Esophagus squamous epithelium (tissue), 5 donors: ENCODE data around the gene DEPDC5. TPM values are rescaled to one million over a fixed set of nuclear protein-coding genes. Genes with fewer than 3 reads are reported as not detected.

Experiments used
- DNase-seq: peaks from one replicate; lab custom pipeline; 2025; lab: John Stamatoyannopoulos, UW
- H3K27ac ChIP-seq, 4 donors: fragments of 200-600 bp; sonication (generic); one replicate each; pipeline ENCODE4 v1.5.1; 2016 to 2019; ENCODE audit warnings: mild to moderate bottlenecking in 1 of 4
- H3K27me3 ChIP-seq, 4 donors: fragments of 200-600 bp; sonication (generic); 1 replicate in 3 of 4; 2 replicates in 1 of 4; pipeline versions ENCODE4 v1.5.1 to v1.6.0; 2017 to 2021; ENCODE audit warnings: antibody characterized with exemption in 1 of 4
- H3K36me3 ChIP-seq, 3 donors: fragments of 200-600 bp; sonication (generic); one replicate each; pipeline ENCODE4 v1.5.1; 2016 to 2019
- H3K4me1 ChIP-seq, 3 donors: fragments of 200-600 bp; sonication (generic); one replicate each; pipeline ENCODE4 v1.5.1; 2017 to 2019
- H3K4me3 ChIP-seq, 4 donors: fragments of 200-600 bp; sonication (generic); 1 replicate in 3 of 4; 2 replicates in 1 of 4; pipeline ENCODE4 v1.5.1; 2016 to 2019; ENCODE audit warnings: mild to moderate bottlenecking in 2 of 4, moderate library complexity in 1 of 4
- H3K9me3 ChIP-seq, 3 donors: fragments of 200-600 bp; sonication (generic); one replicate each; pipeline ENCODE4 v1.5.1; 2016 to 2019
- CTCF ChIP-seq, 6 experiments: fragments of 450-650 bp in 4 of 6; fragments of 200-600 bp in 2 of 6; sonication (generic) in 2 of 6; IDR thresholded peaks; one replicate each; pipeline ENCODE4 v1.5.1; 2016 to 2019; ENCODE audit warnings: antibody characterized with exemption in 6 of 6, mild to moderate bottlenecking in 4 of 6, moderate library complexity in 4 of 6
- POLR2A ChIP-seq, 4 donors: fragments of 450-650 bp; IDR thresholded peaks; one replicate each; pipeline ENCODE4 v1.6.1; 2017; ENCODE audit warnings: antibody characterized with exemption in 4 of 4, mild to moderate bottlenecking in 4 of 4, moderate library complexity in 3 of 4
- WGBS, 2 donors: methylation state at CpG; one replicate each; pipeline ENCODE4 v1.1.5; 2018; 5-methylcytosine and 5-hydroxymethylcytosine counted together
- intact Hi-C: fragments of 100-400 bp; cut with DNase I; formaldehyde crosslinking; loops from one replicate; pipeline ENCODE4 v1.15.0; 2022
- total RNA-seq, 4 donors: library from RNA; depleted of rRNA; stranded (reverse); fragments of >200 nt; gene quantifications; one replicate each; pipeline ENCODE4 v1.1.0, GENCODE V29; 2016
- donor health status: DM: yes; HTN: yes; CAD: no.

The DEPDC5 gene
- total RNA-seq, 4 donors from 2014 or later: 9.0 to 22.5 (median 15.0) TPM

DNA sequence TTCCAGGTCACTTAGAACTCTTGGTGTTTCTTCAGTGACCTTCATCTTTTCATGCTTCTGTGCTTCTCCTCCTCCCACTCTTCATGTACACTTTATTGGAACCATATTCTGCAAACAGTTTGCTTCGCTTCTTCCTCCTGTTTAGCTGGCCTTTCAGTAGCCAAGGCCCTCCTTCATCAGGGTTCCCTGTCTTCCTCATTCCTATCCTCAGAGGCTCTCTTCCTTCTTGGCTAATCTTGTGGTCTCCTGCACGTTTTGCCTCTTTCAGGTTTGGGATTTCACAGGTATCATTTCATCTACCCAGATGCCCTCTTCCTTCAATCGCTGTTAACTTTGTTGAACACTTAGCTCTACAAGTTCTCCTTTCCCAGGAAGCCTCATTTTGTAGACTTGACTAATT, 66.8 kb downstream of the DEPDC5 start:
- Histone ChIP-seq H3K27ac (no peak overlapping the region), H3K9me3 (no peaks in the 10 kb centered on the region), H3K4me3 (no peak overlapping the region), H3K27me3 (no peaks in the 10 kb centered on the region), H3K36me3 (peaks cover 18 to 98% (median 65%) of the 10 kb centered on the region in 3 donors), H3K4me1 (peaks cover 0 to 2% (median 0%) of the 10 kb centered on the region in 3 donors)
- intact Hi-C loops: no loop called here
- 81 to 84% methylated on average over 3 of the region's 3 CpGs for WGBS, 2 donors
- TF ChIP-seq POLR2A (IDR thresholded peaks at IDR 0.05) (no peak), CTCF (IDR thresholded peaks at IDR 0.05) (no peak)
- DNase-seq: no peak

DNA sequence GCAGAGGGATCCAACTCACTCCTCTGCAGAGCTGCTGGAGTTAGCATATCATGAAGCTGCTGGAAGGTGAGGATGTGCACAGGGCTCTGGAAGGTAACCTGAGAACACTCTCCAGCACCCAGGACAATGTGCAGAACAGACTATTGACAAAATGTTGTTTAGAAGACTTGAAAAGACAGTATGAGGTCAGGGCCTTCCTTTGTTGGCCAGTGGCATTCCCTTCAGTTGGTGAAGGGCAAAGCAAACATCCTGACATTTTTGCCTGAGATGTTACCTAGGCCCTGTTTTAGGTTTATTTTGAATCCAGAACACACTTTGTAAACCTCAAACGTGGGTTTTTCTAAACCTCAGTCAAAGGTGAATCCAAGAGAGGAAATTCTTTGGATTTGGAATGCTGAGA, 67.8 kb downstream of the DEPDC5 start:
- H3K27me3 ChIP-seq: no peaks in the 10 kb centered on the region
- H3K36me3 ChIP-seq: peaks cover 14 to 94% (median 57%) of the 10 kb centered on the region in 3 donors
- peaks cover 0 to 11% (median 0%) of the 10 kb centered on the region in 3 donors for H3K4me1 ChIP-seq
- no peaks in the 10 kb centered on the region for H3K9me3 ChIP-seq
- no peak for DNase-seq
- no peak overlapping the region for H3K27ac ChIP-seq
- H3K4me3 ChIP-seq: no peak overlapping the region
- intact Hi-C loops: no loop called here
- TF ChIP-seq POLR2A (IDR thresholded peaks at IDR 0.05): no peak
- TF ChIP-seq CTCF (IDR thresholded peaks at IDR 0.05): no peak
- 50 to 71% methylated on average over 1 of the region's 1 CpG for WGBS, 2 donors

GRCh38 chr22:31822523-31822922, 68.7 kb downstream of the DEPDC5 start:
- H3K27me3 ChIP-seq: no peaks in the 10 kb centered on the region
- 89 to 100% methylated on average over 3 to 4 of the region's 4 CpGs for WGBS, 2 donors
- H3K27ac ChIP-seq: no peak overlapping the region
- TF ChIP-seq POLR2A (IDR thresholded peaks at IDR 0.05) (no peak), CTCF (IDR thresholded peaks at IDR 0.05) (no peak)
- no peaks in the 10 kb centered on the region for H3K9me3 ChIP-seq
- intact Hi-C loops: no loop called here
- no peak for DNase-seq
- peaks cover 14 to 94% (median 51%) of the 10 kb centered on the region in 3 donors for H3K36me3 ChIP-seq
- H3K4me1 ChIP-seq: peaks cover 0 to 16% (median 0%) of the 10 kb centered on the region in 3 donors
- H3K4me3 ChIP-seq: no peak overlapping the region

- DNase-seq: no peak
- intact Hi-C loops: no loop called here
- TF ChIP-seq POLR2A (IDR thresholded peaks at IDR 0.05) (no peak), CTCF (IDR thresholded peaks at IDR 0.05) (no peak)
- Histone ChIP-seq H3K27me3 (no peaks in the 10 kb centered on the region), H3K4me3 (no peak overlapping the region), H3K9me3 (no peaks in the 10 kb centered on the region), H3K27ac (no peak overlapping the region), H3K4me1 (peaks cover 8 to 32% (median 9%) of the 10 kb centered on the region in 3 donors), H3K36me3 (peaks cover 14 to 84% (median 26%) of the 10 kb centered on the region in 3 donors)
- WGBS, 2 donors: 84 to 90% methylated on average over 2 of the region's 2 CpGs
Observed at GRCh38 chr22:31825513-31825912, 71.7 kb downstream of the DEPDC5 start.

DNA sequence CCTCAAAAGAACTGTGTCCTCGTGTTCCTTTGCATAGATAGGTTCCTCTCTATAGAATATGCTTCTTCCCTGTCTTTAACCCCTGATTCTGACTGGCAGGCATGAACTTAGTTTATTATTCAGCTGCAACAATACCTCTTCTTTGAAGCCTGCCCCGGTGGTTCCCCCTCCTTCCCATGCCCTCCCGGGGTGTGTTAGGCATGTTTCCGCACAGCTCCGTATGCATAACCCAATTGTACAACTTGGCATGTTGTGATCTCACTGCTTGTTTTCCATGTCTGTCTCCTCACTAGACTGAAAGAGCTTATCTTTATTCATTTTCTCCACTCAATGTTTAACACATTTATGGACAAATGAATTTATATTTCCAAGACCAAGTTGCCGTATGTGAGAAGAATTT, 72.6 kb downstream of the DEPDC5 start:
- Histone ChIP-seq H3K4me3 (no peak overlapping the region), H3K4me1 (peaks cover 8 to 39% (median 9%) of the 10 kb centered on the region in 3 donors), H3K27me3 (no peaks in the 10 kb centered on the region), H3K9me3 (no peaks in the 10 kb centered on the region), H3K27ac (peak overlapping the region in 1 of 4 donors; percentile 0), H3K36me3 (peaks cover 11 to 78% (median 16%) of the 10 kb centered on the region in 3 donors)
- intact Hi-C loops: no loop called here
- TF ChIP-seq POLR2A (IDR thresholded peaks at IDR 0.05) (no peak), CTCF (IDR thresholded peaks at IDR 0.05) (no peak)
- WGBS, 2 donors: 46 to 49% methylated on average over 6 of the region's 6 CpGs
- no peak for DNase-seq
